NT2/D1 (cell line): ENCODE results near the gene EDEM3.
"Not testable (repeated sequence)": the region's sequence is repeated elsewhere in the genome, so short reads cannot be mapped to it uniquely, and the experiment has no call there.

Experiments used
- DNase-seq: peaks from one replicate; pipeline ENCODE4 v3.0.0-alpha.2; 2011; ENCODE audit warnings: low read depth, low spot score
- H3K27me3 ChIP-seq: 2 replicates; pipeline ENCODE4 v1.6.0; 2011; ENCODE audit warnings: mild to moderate bottlenecking; ENCODE audit not compliant: insufficient read length, insufficient read depth
- H3K36me3 ChIP-seq: 2 replicates; pipeline ENCODE4 v1.6.1; 2011; ENCODE audit warnings: mild to moderate bottlenecking, low read length, mixed read lengths; ENCODE audit not compliant: insufficient read depth, insufficient read length
- H3K4me1 ChIP-seq: 2 replicates; pipeline ENCODE4 v1.5.1; 2011; ENCODE audit not compliant: insufficient read depth, insufficient read length
- H3K4me3 ChIP-seq: 2 replicates; pipeline ENCODE4 v1.5.1; 2011; ENCODE audit warnings: low read depth; ENCODE audit not compliant: insufficient read length
- H3K9ac ChIP-seq: 2 replicates; pipeline ENCODE4 v1.6.0; 2011; ENCODE audit warnings: low read depth; ENCODE audit not compliant: insufficient read length
- H3K9me3 ChIP-seq: 2 replicates; pipeline ENCODE4 v1.5.1; 2011; ENCODE audit warnings: mild to moderate bottlenecking, low read length; ENCODE audit not compliant: insufficient read depth
- SUZ12 ChIP-seq: IDR thresholded peaks from 2 replicates; pipeline ENCODE4 v1.6.1; 2011; ENCODE audit not compliant: insufficient read length, insufficient read depth; ENCODE audit errors: extremely low read depth
- YY1 ChIP-seq: IDR thresholded peaks from 2 replicates; pipeline ENCODE4 v1.6.1; 2011; ENCODE audit not compliant: insufficient read length, insufficient read depth
- ZNF274 ChIP-seq: IDR thresholded peaks from 2 replicates; pipeline ENCODE4 v1.6.1; 2011; ENCODE audit warnings: mild to moderate bottlenecking, low read depth, low read length

EDEM3 gene

GRCh38 chr1:184793967-184794366 is 39.3 kb upstream of the EDEM3 start:
- Histone ChIP-seq H3K4me3 (no peak overlapping the region), H3K4me1 (peaks cover 4% of the 10 kb centered on the region), H3K36me3 (no peaks in the 10 kb centered on the region), H3K9ac (no peak overlapping the region), H3K9me3 (no peaks in the 10 kb centered on the region), H3K27me3 (no peaks in the 10 kb centered on the region)
- no peak for TF ChIP-seq SUZ12
- TF ChIP-seq YY1 = no peak
- TF ChIP-seq ZNF274 = no peak
- no peak for DNase-seq

DNA sequence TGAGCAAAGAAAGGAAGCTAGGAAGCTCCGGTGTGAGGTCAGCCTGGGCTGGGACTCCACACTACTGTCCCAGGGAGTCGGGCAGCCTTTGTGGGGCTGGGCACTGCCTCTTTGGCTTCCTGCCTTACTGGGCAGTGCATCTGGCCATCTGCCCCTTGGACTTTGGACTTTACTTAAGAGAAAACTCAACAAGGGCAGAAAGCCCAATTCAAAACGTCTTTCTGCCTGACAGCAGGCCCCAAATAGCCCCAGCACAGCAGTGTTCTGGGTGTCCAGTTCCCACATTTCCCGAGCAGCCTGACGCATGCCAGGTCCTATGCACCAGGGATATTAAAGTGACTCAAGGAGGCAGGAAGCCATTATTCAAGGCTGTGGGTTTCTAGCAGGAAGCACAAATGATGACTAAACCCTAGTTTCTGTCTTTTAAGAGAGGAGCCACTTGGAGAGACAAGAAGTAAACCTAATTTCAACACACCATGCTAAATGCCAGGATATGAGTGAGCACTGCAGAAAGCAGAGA is 37.9 kb upstream of the EDEM3 start:
- H3K27me3 ChIP-seq = no peaks in the 10 kb centered on the region
- no peaks in the 10 kb centered on the region for H3K9me3 ChIP-seq
- H3K4me3 ChIP-seq = no peak overlapping the region
- H3K36me3 ChIP-seq = no peaks in the 10 kb centered on the region
- DNase-seq = no peak
- H3K9ac ChIP-seq = no peak overlapping the region
- no peak for TF ChIP-seq SUZ12
- no peak for TF ChIP-seq YY1
- TF ChIP-seq ZNF274 = no peak
- peaks cover 4% of the 10 kb centered on the region for H3K4me1 ChIP-seq

- no peaks in the 10 kb centered on the region for H3K27me3 ChIP-seq
- DNase-seq = no peak
- no peaks in the 10 kb centered on the region for H3K36me3 ChIP-seq
- TF ChIP-seq YY1 (no peak), SUZ12 (no peak), ZNF274 (no peak)
- no peak overlapping the region for H3K4me3 ChIP-seq
- peaks cover 4% of the 10 kb centered on the region for H3K4me1 ChIP-seq
- H3K9me3 ChIP-seq = no peaks in the 10 kb centered on the region
- H3K9ac ChIP-seq = no peak overlapping the region
Measured at GRCh38 chr1:184791550-184791900, 36.9 kb upstream of the EDEM3 start.

GRCh38 chr1:184790642-184791549 is 36.2 kb upstream of the EDEM3 start:
- H3K36me3 ChIP-seq = no peaks in the 10 kb centered on the region
- no peaks in the 10 kb centered on the region for H3K27me3 ChIP-seq
- no peak for DNase-seq
- peaks cover 4% of the 10 kb centered on the region for H3K4me1 ChIP-seq
- H3K9me3 ChIP-seq = no peaks in the 10 kb centered on the region
- no peak overlapping the region for H3K4me3 ChIP-seq
- no peak for TF ChIP-seq SUZ12
- no peak for TF ChIP-seq YY1
- TF ChIP-seq ZNF274 = no peak
- H3K9ac ChIP-seq = no peak overlapping the region

DNA sequence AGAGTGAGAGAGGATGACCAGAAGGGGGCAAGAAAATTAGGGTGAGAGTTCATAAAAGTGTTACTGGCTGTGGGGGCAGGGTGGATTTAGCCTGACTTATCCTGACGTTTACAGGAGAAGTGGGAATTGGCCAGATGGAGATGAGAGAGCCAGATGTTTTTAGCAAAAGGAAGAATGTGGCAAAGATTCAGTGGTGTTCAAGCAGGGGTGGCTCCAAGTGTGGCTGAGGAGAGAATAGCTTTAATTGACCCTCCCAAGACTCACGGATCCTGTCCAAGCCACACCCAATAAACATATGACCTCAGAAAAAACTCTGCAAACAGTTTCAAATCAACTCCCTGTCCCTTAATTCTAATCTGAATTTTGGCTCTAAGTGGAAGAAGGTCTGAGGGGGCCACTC is 35.2 kb upstream of the EDEM3 start:
- H3K36me3 ChIP-seq = no peaks in the 10 kb centered on the region
- no peak overlapping the region for H3K4me3 ChIP-seq
- DNase-seq = no peak
- H3K4me1 ChIP-seq = peaks cover 4% of the 10 kb centered on the region
- H3K9ac ChIP-seq = no peak overlapping the region
- TF ChIP-seq SUZ12 = no peak
- TF ChIP-seq ZNF274 = no peak
- no peak for TF ChIP-seq YY1
- no peaks in the 10 kb centered on the region for H3K9me3 ChIP-seq
- no peaks in the 10 kb centered on the region for H3K27me3 ChIP-seq

- no peak overlapping the region for H3K4me3 ChIP-seq
- no peak overlapping the region for H3K9ac ChIP-seq
- no peaks in the 10 kb centered on the region for H3K27me3 ChIP-seq
- no peak for TF ChIP-seq YY1
- no peak for TF ChIP-seq ZNF274
- TF ChIP-seq SUZ12 = no peak
- no peaks in the 10 kb centered on the region for H3K36me3 ChIP-seq
- H3K9me3 ChIP-seq = peaks cover 7% of the 10 kb centered on the region
- DNase-seq = no peak
- H3K4me1 ChIP-seq = peaks cover 4% of the 10 kb centered on the region
Measured at GRCh38 chr1:184788970-184789369, 34.3 kb upstream of the EDEM3 start.

DNA sequence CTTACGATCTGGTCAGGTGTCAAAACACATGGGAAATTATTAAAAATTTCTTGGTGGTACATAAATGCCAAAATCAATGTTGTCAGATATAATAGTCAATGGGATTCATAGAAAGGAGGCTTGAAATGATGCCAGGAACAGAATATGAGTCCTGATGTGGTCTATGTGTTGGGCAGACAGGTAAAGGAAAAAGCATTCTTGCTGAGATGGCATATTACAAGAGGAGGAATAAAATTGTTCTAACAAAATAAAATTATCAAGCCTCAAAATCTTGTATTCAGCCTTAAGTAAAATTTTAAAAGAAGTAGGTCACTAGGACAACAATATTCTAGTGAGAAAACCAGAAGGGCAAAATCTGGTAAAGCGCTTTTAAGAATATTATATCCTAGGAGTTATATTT is 30.9 kb upstream of the EDEM3 start:
- H3K9me3 ChIP-seq = peaks cover 21% of the 10 kb centered on the region
- no peaks in the 10 kb centered on the region for H3K27me3 ChIP-seq
- TF ChIP-seq YY1 (no peak), SUZ12 (no peak), ZNF274 (no peak)
- no peak overlapping the region for H3K9ac ChIP-seq
- no peaks in the 10 kb centered on the region for H3K36me3 ChIP-seq
- no peak for DNase-seq
- no peaks in the 10 kb centered on the region for H3K4me1 ChIP-seq
- H3K4me3 ChIP-seq = no peak overlapping the region

DNA sequence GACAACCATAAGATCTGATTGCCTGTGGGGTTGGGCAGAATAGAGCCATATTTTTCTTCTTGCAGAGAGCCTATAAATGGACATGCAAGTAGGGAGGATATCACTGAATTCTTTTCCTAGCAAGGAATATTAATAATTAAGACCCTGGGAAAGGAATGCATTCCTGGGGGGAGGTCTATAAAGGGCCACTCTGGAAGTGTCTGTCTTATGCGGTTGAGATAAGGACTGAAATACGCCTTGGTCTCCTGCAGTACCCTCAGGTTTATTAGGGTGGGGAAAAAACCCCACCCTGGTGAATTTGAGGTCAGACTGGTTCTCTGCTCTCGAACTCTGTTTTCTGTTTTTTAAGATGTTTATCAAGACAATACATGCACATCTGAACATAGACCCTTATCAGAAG is 29.1 kb upstream of the EDEM3 start:
- not testable (repeated sequence) for H3K9ac ChIP-seq, H3K4me1 ChIP-seq, H3K27me3 ChIP-seq, H3K36me3 ChIP-seq, DNase-seq, H3K4me3 ChIP-seq
- peaks cover 21% of the 10 kb centered on the region for H3K9me3 ChIP-seq
